HG03175 (cell line): Measurements from ENCODE around the gene EXOC2.

Experiments
- ATAC-seq: cut with Tn5 transposase; IDR thresholded peaks from one replicate; pipeline ENCODE4 v1.9.1; 2021; ENCODE audit warnings: mild to moderate bottlenecking, moderate library complexity; ENCODE audit not compliant: unreplicated experiment

The EXOC2 gene

DNA sequence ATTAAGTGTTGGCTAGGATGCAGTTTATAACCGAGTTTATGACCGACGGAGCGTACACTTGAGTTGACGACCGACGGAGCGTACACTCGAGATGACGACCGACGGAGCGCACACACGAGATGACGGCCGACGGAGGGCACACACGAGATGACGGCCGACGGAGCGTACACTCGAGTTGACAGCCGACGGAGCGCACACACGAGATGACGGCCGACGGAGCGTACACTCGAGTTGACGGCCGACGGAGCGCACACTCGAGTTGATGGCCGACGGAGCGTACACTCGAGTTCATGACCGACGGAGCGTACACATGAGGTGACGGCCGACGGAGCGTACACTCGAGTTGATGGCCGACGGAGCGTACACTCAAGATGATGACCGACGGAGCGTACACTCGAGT, 155.8 kb downstream of the EXOC2 start:
- ATAC-seq, result no peak

DNA sequence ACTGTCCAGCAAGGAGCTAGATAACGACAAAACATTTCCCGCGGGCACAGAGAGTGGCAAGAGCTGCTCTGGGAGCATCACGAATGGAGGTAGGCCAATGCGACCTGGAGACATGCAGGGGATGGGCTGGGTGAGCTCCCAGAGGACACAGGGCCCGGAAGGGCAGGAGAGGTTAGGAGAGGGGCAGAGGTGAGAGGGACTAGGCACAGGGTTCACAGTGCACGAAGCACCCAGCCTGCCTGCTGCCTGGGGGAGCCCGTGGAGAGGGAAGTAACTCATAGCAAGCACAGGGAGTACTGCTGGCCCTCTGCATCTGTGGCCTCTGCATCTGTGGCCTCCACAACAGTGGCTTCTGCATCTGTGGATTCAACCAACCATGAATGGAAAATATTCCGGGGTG, 162.5 kb downstream of the EXOC2 start:
- ATAC-seq, result no peak

DNA sequence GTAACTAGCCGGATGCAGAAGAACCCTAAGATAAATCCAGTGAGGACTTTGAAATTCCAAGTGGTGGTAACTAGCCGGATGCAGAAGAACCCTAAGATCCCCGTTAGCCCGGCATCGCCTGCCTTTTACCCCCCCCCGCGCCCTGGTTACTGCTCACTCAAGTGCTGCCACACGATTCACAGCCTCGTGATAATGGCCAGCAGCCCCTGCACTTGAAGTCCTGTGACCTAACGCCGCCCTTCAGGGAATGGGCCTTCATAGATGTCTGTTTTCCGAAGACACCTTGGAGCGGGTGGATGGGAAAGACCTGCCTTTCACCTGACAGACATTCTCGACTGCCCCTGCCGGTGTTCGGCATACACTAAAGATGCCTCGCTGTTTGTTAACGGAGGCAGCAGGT, 163.9 kb downstream of the EXOC2 start:
- no peak for ATAC-seq

DNA sequence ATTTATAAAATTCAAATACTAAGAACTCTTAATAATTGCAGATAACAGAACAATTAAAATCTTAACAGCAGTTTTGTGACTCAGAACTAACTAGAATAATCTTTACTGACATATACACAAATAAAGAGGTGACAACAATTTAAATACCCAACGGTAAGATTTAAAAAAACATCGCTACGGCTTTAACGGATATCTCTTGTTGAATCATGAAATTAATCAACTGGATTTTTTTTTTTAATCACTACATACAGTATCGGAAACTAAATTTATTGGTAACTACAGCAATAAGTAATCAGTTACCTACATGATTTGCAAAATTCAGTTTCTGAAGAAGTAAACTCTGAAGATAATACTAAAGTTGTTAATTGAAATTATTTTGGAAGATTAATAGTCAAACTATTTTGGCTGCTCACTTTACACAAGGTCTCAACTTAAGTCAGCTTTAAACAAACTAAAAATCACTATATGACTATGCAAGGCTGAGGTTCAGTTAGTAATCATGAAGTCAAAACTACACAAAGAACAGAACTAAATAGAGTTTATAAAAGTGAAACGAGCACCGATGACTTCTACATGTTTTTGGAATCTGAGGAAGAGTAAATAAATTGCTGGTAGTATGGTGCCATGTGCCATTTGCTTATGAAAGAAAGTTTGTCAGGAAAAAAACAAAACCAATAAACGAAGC, 164.8 kb downstream of the EXOC2 start:
- no peak for ATAC-seq

DNA sequence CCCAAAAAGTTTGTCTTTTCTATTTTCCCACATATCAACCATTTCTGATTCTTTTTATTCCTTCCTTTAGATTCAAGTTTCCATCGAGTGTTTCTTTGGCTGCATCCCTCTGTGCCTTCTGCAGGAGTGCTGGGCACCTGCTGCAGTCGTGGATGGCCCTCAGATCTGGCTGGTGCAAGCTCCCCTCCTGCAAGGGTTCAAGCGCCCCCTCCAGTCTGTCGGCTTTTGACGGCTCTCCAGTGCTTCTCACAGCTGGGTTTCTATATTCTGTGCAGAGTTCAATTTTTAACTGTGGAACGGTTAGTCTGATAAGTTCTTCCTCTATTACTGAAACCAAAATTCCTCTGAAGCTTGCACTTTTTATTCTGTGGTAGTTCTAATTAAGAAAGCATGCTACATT, 168.1 kb downstream of the EXOC2 start:
- no peak for ATAC-seq

DNA sequence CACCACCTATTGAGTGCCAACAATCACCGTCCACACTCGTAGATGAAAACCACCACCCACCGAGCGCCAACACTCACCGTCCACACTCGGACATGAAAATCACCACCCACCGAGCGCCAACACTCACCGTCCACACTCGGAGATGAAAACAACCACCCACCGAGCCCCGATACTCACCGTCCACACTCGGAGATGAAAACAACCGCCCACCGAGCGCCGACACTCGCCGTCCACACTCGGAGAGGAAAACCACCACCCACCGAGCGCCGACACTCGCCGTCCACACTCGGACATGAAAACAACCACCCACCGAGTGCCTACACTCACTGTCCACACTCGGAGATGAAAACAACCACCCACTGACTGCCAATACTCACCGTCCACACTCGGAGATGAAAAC, 172.1 kb downstream of the EXOC2 start:
- no peak for ATAC-seq

DNA sequence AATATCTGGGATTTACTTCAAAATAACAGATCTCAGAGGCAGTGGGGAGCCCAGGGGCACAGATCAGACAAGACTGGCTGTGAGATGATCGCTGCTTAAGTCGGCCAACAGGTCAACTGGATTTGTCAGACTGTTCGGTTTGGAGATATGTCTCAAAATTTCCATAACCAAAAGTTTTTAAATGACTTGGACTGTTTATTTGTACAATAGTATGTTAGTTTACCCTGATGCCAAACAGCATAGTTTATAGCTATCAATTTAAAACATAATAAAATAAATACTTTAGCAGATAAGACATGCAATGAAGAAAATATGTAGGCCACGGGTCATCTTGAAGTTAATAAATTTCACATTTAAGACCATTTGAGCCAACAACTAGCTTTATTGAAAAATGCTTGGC, 174.7 kb downstream of the EXOC2 start:
- no peak for ATAC-seq

DNA sequence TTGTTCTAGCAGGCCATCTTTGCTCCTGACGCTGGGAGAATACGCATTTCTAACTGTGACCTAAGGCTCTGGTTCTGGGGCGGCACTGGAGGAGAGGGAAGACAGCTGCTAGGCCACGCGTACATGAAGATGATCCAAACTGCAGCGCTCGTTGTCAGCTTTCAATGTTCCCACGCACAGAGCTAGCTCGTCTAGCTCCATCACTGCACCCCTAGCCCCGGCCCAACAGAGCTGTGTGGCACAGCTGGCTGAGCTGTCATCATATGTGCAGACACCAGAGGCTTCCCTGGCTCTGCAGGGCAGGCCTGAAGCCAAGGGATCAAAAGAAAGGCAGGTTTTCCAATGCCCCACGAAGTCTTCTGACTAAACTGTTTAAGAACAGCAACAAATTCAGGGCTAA, 176.7 kb downstream of the EXOC2 start:
- no peak for ATAC-seq

DNA sequence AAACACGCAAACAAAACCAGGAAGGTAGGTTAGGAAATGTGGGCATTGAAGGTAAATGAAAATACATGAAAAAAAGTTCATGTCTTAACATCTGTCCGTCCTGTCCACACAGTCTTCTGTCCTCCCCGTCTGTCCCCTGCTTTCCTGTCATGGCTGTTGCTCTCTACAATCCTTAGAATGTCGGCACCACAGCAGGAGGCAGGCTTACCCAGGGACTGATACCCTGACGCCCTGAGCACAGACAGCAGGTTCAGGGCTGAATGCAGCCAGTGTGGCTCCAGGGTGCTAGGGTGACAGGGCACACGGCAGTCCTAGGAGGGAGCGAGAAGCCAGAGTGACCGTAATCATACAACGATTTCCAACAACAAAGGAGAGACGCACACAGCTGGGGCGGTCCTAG, 177.7 kb downstream of the EXOC2 start:
- no peak for ATAC-seq

DNA sequence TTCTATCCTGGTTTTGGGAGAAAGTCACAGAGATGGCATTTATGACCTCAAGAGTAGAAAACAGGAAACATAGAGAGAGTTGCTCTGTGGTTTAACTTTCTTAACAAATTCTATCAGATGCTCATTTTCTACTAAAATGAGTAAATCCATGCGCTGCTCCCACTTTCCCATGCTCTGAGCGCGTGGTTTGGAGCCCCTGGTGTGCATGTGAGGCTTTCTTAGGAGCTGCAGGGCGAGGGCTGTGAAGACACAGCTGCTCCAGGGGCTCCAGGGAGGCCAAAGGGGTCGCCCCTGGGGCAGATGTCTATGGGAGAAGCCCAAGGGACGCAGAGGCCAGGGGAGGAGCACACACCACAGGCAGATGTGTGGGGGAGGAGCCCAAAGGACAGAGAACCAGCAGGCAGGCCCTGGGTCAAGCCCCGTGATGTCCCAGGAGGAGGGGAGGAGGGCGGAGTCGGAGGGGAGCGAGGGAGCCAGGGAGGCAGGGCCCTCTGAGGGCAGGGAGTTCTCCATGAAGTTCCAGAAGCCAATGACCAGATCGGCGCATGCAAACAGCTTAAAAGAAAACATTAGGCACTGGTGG, 178.5 kb downstream of the EXOC2 start:
- ATAC-seq, result no peak

DNA sequence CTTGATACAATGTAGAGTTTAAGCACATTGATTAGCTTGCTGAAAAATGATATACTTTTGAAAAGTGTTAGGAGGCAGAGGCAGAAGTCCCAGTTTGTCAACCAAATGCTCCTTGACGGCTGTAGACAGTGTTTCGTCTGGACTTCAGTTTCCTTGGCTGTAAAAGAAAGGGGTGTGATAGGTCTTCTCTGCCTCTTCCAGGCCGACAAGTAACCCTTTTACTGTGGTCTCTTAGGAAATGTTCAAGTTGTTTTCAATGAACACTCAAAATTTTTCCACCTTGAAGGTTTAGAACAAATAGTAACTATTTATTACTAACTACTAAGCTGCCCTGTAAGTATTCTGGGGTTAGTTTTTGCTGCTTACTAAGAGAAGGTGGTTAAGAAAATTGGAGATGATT, 179.0 kb downstream of the EXOC2 start:
- ATAC-seq, result no peak

DNA sequence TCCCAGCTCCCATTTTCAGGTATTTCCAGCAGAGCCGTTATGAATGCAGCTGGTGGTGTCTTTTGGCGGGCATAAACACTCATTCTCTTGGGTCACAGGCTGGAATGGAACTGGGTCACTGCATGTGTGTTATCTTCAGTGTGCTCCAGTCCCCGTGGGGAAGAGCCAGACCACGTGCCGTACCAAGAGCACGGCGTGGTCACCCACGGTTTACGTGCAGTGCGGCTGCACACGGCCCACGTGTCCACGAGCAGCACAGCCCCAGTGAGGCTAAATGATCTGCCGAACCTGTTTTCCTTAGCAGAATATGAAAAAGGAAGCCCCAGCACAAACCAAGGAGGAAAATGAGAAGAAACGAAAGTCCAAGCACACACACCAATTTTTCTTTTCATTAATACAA, 179.9 kb downstream of the EXOC2 start:
- no peak for ATAC-seq

DNA sequence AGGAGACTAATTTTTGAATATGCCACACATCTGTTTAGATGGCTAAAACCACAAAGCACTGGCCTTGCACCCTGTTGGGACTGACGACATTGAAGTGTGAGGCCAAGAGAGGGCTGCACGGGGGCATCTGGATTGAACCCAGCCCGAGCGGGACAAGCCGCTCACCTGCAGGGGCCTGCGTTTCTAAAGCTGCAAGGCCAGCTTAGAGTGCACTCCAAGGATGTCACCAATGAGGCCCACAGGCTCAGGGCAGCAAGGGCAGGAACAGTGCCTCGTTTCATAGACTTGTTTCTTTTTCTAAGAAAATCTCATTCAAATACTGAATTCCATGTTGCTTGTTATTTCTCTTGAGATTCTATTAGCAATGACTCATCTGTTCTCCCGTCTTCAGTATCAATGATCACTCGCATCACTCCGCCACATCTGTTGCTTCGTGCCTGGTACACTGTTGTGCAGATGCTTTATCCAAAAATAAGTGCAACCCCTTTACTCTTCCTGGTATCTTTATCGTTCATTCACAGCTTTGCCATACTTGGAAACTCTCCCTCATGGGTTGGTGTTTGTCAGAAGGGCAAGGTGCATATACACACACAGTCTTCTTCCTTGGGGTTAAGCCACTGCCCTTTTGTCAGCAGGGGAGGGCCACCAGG, 181.3 kb downstream of the EXOC2 start:
- no peak for ATAC-seq

DNA sequence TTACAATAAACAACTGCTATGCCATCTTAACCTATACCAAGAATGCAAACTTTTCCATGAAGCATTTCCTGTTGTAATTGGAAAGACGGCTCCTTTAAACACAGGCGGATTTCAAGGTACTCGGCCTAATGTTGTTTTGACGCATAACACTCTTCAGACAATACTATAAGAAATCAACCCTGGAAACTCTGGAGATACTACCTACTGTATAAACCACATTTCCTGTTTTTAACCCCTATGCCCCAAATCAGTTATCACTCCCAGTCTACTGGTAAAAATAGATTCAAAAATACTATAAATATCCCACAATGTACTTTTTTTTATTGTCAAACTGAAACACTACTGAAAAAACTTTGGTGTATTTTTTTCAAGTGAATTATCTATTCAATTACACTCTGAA, 183.3 kb downstream of the EXOC2 start:
- ATAC-seq, result no peak

DNA sequence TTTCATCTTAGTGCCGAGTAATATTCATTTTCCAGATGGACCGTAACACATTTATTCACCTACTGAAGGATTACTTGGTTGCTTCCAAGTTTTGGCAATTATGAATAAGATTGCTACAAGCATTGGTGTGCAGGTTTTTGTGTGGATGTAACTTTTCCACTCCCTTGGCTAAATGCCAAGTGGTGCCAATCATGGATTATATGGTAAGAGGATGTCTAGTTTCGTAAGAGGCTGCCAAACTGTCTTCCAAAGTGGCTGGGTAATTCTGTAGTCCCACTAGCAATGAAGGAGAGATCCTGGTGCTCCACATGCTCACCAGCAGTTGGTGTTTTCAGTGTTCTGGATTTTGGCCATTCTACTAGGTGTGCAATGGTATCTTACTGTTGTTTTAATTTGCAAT, 184.3 kb downstream of the EXOC2 start:
- ATAC-seq, result no peak

DNA sequence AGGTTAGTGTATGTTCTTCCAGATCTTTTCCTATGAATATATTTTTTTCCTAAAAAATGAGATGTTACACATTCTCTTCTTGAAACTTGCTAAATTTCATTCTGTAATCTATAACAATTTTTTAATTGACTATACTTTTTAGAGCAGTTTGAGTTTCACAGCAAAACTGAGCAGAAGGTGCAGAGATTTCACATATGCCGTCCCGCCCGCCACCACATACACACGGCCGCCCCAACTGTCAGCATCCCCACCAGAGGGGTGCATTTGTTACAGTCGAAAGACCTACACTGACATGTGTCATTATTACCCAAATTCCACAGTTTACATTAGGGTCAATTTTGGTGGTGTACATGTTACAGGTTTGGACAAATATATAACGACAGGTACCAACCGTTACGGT, 184.9 kb downstream of the EXOC2 start:
- no peak for ATAC-seq

DNA sequence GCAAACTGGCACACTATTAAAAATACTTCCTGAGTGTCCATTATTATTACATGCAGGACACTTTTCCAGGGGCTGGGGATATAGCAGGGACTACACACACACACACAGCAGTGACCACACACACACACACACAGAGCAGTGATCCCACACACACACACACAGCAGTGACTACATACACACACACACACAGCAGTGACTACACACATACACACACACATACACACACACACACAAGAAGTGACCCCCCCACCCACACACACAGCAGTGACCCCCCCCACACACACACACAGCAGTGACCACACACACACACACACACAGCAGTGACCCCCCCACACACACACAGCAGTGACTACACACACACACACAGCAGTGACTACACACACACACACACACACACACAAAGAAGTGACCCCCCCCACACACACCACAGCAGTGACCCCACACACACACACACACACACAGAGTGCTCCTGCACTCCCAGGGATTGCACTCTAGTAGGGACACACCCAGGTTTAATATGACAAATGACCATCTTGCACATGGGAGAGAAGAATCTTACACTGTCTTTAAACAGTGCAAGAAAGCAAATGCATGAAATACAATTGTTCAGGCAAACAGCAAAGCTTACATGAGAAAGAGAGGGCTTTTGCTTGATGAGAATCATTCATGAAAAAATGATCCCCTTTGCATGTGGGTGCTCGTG, 185.9 kb downstream of the EXOC2 start:
- no peak for ATAC-seq

DNA sequence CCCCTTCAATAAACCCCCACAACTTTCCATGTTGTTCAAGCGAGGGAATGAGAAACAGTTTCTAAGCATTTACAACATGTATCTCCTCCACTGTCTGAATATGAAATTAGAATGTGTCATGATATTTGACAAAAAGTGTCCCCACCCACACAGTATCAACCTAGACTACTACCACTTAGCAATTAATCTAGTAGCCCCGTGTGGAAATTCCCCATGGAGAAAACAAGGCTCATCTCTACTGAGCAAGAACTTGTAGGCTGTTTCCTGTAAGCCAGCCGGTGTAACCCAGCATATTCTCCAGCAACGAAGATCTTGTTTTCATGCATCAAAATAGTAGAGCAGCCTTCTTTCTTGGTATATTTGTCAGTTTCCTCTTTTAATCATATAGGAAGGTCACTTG, 186.4 kb downstream of the EXOC2 start:
- ATAC-seq, result no peak

DNA sequence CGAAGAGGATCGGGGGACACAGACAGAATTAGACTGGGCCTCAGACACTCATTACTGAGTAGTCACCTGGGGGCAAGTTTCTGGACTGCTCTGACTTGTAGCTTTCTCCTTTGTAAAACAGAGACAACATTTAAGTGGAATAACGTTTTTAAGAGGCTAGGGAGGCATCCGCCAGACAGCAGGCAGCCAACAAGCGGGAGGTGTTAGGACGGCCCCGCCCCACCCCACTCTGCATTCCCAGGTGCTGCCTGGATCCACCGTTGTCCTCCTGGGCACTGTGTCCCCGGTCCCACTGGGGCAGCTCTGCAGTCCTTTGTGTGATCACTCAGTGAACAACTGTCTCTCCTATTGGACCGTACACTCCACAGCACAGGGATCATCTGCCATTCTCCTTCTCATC, 187.6 kb downstream of the EXOC2 start:
- ATAC-seq, result no peak

DNA sequence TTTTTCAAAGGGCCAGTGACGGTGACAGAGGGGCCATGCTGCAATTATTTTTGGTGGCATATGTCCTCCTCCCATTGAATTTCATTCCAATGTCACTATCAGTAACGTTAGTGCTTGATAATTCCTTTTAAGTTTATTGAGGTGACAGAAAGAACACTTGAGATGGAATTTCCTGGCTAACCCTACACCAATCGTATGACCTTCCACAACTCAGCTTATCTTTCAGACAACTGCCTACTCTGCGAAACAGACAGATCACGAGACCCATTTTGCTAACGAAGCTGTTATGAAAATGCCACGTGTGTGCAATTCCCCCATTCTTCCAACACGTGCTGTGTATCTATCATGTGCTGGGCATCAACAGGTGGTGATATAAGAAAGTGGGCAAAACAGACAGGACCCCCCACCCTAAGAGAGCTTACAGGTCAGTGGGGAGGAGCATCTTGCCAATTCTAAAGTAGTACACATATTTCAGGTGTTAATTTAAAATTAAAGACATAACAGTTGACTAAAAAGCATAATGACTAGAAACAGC, 188.4 kb downstream of the EXOC2 start:
- no peak for ATAC-seq

DNA sequence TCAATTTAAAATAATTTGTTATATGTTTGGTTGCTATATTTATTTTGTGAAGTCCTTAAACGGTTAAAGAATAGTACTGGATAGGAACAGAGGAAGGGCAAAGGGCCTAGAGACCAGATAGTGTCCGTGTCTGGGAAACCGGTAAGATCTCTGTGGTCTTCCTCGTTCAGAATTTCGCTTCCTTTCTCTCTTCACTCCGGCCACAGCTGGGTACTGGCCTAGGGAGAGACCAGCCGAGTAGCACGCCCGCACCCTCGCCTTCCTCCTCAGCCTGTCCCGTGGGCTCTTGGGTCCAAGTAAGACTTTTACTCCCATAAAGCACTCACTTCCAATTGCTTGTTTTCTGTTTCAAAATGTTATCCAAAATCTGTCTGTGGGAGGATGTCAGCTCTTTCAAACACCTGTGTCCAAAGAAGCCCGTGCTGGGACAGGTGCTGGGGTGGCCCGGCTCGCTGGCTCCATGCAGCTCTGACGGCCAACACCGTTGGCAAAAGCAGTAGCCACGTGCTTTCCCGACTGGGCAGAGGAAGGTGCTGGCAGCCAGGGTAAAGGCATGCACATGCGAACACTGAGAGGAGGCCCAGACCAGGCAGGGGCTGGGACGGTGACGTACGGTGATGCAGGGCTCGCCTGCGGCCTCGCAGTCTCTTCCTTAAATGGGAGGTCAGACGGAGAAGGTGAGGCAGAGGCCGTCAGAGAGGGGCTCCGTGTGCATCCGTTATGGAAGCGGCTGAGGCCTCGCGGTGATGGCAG, 189.2 kb downstream of the EXOC2 start:
- ATAC-seq, result no peak
